ENCODE results near the gene RCAN2. TPM values are rescaled to one million over a fixed set of nuclear protein-coding genes. Genes with fewer than 3 reads are reported as not detected.

The RCAN2 gene
- total RNA-seq, 1 donor from 2014 or later: 4.6 TPM

DNA sequence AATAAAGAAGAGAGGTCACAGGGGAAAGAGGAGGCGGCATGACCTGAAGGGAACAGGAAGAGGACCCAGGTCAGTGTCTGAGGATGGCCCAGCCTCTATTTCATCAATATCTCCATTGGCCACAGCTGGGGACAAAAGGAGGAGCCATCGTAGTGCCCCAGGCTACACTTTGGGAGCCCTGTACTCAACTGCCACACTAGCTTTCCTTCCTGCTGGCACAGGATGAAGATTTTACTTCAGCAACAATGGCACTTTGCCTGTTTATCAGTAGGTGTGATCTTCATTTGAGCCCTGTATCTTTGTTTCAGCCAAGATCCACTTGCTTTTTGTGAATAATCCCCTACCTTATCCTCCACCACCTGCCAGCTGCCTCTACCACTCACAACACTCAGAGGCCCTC is 35.4 kb upstream of the RCAN2 start:
- H3K36me3 Mint-ChIP-seq: no peaks in the 10 kb centered on the region
- H3K4me3 Mint-ChIP-seq: no peak overlapping the region
- no peak overlapping the region for H3K27ac Mint-ChIP-seq
- TF ChIP-seq, protein P1, sequence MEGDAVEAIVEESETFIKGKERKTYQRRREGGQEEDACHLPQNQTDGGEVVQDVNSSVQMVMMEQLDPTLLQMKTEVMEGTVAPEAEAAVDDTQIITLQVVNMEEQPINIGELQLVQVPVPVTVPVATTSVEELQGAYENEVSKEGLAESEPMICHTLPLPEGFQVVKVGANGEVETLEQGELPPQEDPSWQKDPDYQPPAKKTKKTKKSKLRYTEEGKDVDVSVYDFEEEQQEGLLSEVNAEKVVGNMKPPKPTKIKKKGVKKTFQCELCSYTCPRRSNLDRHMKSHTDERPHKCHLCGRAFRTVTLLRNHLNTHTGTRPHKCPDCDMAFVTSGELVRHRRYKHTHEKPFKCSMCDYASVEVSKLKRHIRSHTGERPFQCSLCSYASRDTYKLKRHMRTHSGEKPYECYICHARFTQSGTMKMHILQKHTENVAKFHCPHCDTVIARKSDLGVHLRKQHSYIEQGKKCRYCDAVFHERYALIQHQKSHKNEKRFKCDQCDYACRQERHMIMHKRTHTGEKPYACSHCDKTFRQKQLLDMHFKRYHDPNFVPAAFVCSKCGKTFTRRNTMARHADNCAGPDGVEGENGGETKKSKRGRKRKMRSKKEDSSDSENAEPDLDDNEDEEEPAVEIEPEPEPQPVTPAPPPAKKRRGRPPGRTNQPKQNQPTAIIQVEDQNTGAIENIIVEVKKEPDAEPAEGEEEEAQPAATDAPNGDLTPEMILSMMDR (conservative IDR thresholded peaks at IDR 0.05): no peak
- no peaks in the 10 kb centered on the region for H3K9me3 Mint-ChIP-seq
- no peak for DNase-seq (ENCODE audit: extremely low spot score, unreplicated experiment)
- H3K4me1 Mint-ChIP-seq (ENCODE audit: unreplicated experiment): no peaks in the 10 kb centered on the region
- no peaks in the 10 kb centered on the region for H3K27me3 Mint-ChIP-seq

DNA sequence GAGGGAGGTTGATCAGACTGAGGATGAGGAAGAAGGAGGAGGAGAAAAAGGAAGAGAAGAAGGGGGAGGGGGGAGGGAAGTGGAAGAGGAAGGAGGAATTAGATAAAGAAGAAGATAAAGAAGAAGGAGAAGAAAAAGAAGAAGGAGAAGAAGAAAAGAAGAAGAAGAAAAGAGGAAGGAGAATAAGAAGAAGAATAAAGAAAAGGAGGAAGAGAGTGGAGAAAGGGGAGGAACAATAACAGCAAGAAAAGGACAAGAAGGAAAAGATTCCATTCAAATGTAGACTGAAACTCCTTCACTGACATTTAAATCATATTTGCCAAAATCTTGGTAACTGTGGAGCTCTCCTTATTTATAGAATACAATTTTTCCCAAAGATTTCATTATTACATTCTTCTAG is 34.3 kb upstream of the RCAN2 start:
- no peaks in the 10 kb centered on the region for H3K9me3 Mint-ChIP-seq
- no peak for DNase-seq (ENCODE audit: extremely low spot score, unreplicated experiment)
- no peaks in the 10 kb centered on the region for H3K4me1 Mint-ChIP-seq (ENCODE audit: unreplicated experiment)
- H3K27ac Mint-ChIP-seq: no peak overlapping the region
- no peaks in the 10 kb centered on the region for H3K36me3 Mint-ChIP-seq
- TF ChIP-seq, protein P1 (conservative IDR thresholded peaks at IDR 0.05): no peak
- H3K27me3 Mint-ChIP-seq: no peaks in the 10 kb centered on the region
- H3K4me3 Mint-ChIP-seq: no peak overlapping the region

DNA sequence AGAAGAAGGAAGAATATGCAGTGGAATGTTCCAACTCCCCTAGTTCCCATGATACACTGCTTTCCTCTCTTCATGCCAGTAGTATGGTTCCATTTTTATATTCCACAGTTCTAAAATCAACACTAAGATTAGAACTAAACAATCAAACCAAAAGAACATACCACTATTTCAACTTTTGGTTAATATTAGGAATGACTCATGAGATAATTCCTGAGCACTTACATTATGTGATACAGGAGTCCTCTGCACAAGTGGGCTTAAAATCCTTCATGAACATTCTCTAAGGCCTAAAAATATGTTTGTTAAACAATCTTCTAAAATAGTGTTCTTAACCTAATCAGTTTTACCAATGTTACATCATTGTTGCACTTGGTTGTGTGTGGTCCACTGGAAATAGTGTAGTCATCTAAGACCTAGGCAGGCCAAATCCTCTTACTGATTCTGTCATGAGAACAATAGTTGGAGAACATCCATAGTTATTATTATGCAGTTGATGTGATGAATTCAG is 30.3 kb upstream of the RCAN2 start:
- Mint-ChIP-seq H3K27ac (no peak overlapping the region), H3K9me3 (no peaks in the 10 kb centered on the region)

DNA sequence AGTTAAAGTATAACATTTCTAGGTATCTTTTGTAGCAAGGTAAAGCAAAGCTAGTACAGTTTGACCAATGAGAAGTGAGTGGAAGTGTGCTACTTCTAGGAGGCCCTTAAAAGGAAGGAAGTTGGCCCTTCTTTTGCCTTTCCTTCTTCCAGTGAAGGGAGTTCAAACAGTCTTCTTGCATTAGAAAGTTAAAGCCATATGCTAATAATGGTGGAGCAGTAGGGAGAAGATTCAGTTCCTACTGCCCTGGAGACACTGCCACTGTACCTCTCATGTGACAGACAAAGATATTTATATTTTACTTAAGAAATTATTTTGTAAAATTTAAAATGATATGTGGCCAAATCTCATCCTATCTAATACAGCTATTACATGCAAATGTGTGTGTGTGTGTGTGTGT is 26.0 kb upstream of the RCAN2 start:
- Mint-ChIP-seq H3K36me3 (no peaks in the 10 kb centered on the region), H3K9me3 (no peaks in the 10 kb centered on the region), H3K4me3 (no peak overlapping the region), H3K27me3 (no peaks in the 10 kb centered on the region), H3K4me1 (ENCODE audit: unreplicated experiment) (no peaks in the 10 kb centered on the region), H3K27ac (no peak overlapping the region)
- DNase-seq (ENCODE audit: extremely low spot score, unreplicated experiment): no peak
- TF ChIP-seq, protein P1 (conservative IDR thresholded peaks at IDR 0.05): no peak

More for the DNA sequence above, 30.3 kb upstream of the RCAN2 start:
- TF ChIP-seq, protein P1 (conservative IDR thresholded peaks at IDR 0.05): no peak
- H3K36me3 Mint-ChIP-seq: no peaks in the 10 kb centered on the region
- H3K4me1 Mint-ChIP-seq (ENCODE audit: unreplicated experiment): no peaks in the 10 kb centered on the region
- H3K4me3 Mint-ChIP-seq: no peak overlapping the region
- H3K27me3 Mint-ChIP-seq: no peaks in the 10 kb centered on the region
- DNase-seq (ENCODE audit: extremely low spot score, unreplicated experiment): no peak

DNA sequence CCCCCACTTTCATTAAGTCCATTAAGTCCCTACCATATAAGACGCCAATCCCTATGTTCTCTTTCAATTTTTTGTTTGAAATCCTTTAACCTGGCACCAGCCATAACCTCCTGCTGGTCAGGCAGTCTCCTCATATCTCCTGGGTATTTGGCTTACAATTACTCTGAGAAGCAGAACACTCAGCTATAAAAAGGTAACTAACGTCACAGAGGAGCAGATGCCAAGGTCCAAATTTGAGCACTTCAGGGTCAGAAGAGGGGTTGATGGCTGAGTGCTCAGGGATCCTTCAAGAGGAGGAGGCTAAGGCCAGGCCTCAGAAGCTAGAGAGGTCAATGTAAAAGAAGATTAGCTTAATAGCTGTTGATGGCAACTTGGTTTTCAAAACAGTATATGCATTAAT is 22.3 kb upstream of the RCAN2 start:
- Mint-ChIP-seq H3K27ac (no peak overlapping the region), H3K27me3 (no peaks in the 10 kb centered on the region), H3K4me1 (ENCODE audit: unreplicated experiment) (no peaks in the 10 kb centered on the region), H3K4me3 (no peak overlapping the region), H3K36me3 (no peaks in the 10 kb centered on the region), H3K9me3 (no peaks in the 10 kb centered on the region)
- TF ChIP-seq, protein P1 (conservative IDR thresholded peaks at IDR 0.05): no peak
- no peak for DNase-seq (ENCODE audit: extremely low spot score, unreplicated experiment)

DNA sequence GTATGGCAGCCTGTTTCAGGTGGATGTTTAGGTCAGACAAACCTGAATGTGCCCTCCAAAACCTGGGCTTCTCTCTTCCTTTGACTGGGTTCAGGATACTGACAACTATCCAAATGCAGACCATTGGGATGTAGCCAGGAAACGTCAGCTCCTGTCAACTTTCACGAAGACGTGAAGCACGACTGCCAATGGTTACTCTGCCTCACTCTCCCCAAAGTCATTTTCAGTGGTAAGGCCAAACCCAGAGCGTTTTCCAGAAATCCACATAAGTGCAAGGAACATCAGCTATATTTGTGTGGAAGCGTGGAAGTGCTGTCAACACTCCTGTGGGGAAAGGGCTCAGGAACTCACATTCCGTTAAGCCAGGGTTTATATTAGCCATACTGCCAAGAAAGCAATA is 20.1 kb upstream of the RCAN2 start:
- H3K36me3 Mint-ChIP-seq: no peaks in the 10 kb centered on the region
- no peaks in the 10 kb centered on the region for H3K4me1 Mint-ChIP-seq (ENCODE audit: unreplicated experiment)
- H3K27ac Mint-ChIP-seq: no peak overlapping the region
- no peaks in the 10 kb centered on the region for H3K27me3 Mint-ChIP-seq
- no peaks in the 10 kb centered on the region for H3K9me3 Mint-ChIP-seq
- no peak for DNase-seq (ENCODE audit: extremely low spot score, unreplicated experiment)
- H3K4me3 Mint-ChIP-seq: no peak overlapping the region
- TF ChIP-seq, protein P1 (conservative IDR thresholded peaks at IDR 0.05): no peak

Data from type B pancreatic cell (in vitro differentiated cells).